Measurements from ENCODE around the gene SFXN3. TPM values are rescaled to one million over a fixed set of nuclear protein-coding genes. Genes with fewer than 3 reads are reported as not detected.

SFXN3 gene
- total and polyA plus RNA-seq, 2 of the 13 experiments (the other 11 are each of a cell fraction or from before 2014, with no cell fraction given) = 16.8 to 71.5 TPM

DNA sequence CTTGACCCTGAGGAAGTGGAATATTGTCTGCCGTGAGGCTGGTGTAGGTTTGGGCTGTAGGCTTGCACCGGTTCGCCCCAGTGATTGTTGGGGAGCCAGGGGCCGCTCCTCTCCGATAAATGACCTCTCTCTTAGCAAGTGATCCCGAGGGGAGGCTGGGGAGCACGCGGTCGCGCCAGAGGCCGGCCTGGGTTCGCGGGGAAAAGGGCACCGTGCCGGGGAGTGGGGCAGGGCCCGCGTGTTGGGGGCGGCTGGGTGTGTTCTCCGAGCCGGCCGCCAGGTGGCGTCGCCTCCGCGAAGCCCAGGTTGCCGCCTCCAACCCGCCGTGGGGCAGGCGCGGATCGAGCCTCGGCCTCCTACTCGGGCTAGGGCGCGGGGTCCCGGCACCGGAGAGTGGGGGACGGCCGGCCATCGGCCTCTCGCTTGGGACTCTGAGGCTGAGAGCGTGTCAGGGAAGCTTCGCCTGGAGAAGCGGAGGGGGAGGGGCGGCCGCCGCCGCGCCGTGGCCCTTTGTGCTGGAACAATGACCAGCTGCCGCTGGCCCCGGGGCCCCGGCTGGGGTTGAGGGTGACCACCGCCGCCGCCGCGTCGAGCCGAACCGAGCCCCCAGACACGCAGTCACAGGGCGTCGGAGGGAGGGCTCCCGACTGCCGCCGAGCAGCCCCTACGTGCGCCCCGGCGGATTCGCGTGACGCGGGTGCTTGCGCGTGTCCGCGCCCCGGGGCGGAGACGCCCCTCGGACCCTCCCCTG lies 31.9 kb upstream of the SFXN3 start (continued):
- TF ChIP-seq ZNF343 (CRISPR knock-in tag; IDR thresholded peaks at IDR 0.05) (peak; percentile 64; the same call in 1 of the 2 replicates), KDM1A (CRISPR knock-in tag; IDR thresholded peaks at IDR 0.05) (no peak), FOXO1 (CRISPR knock-in tag; IDR thresholded peaks at IDR 0.05) (peak; percentile 49; the same call in 1 of the 2 replicates), NFRKB (IDR thresholded peaks at IDR 0.05) (no peak), ZNF382 (CRISPR knock-in tag; IDR thresholded peaks at IDR 0.05; ENCODE audit: borderline replicate concordance) (no peak), ZSCAN20 (CRISPR knock-in tag; IDR thresholded peaks at IDR 0.05; ENCODE audit: borderline replicate concordance) (0 out of 2 replicates have a peak, but pooled peaks have one; percentile 42), ZBTB42 (CRISPR knock-in tag; IDR thresholded peaks at IDR 0.05) (0 out of 2 replicates have a peak, but pooled peaks have one; percentile 44), GPN1 (CRISPR knock-in tag; IDR thresholded peaks at IDR 0.05; ENCODE audit: borderline replicate concordance) (no peak), ZNF703 (CRISPR knock-in tag; IDR thresholded peaks at IDR 0.05; ENCODE audit: borderline replicate concordance) (0 out of 2 replicates have a peak, but pooled peaks have one; percentile 51), ZFYVE20 (CRISPR knock-in tag; IDR thresholded peaks at IDR 0.05; ENCODE audit: borderline replicate concordance, low read depth) (no peak), RFX1 (IDR thresholded peaks at IDR 0.05) (no peak), RXRB (CRISPR knock-in tag; IDR thresholded peaks at IDR 0.05; ENCODE audit: borderline replicate concordance) (no peak), SP4 (CRISPR knock-in tag; IDR thresholded peaks at IDR 0.05) (peak; percentile 68), FOXP1 (IDR thresholded peaks at IDR 0.05) (no peak), FOXP1 (CRISPR knock-in tag; IDR thresholded peaks at IDR 0.05) (no peak), PCBP2 (optimal IDR thresholded peaks at IDR 0.05; ENCODE audit: low read depth, low read length, poor library complexity, severe bottlenecking) (no peak), WIZ (CRISPR knock-in tag; IDR thresholded peaks at IDR 0.05) (peak; percentile 89; the same call in 1 of the 2 replicates), CREM (IDR thresholded peaks at IDR 0.05) (no peak), CREM (CRISPR knock-in tag; IDR thresholded peaks at IDR 0.05) (no peak), NFIC (IDR thresholded peaks at IDR 0.05; ENCODE audit: low read length) (no peak), ZBTB3 (CRISPR knock-in tag; IDR thresholded peaks at IDR 0.05; ENCODE audit: borderline replicate concordance, low read depth) (no peak), TCF12 (IDR thresholded peaks at IDR 0.05) (no peak), TCF12 (CRISPR knock-in tag; IDR thresholded peaks at IDR 0.05) (peak; percentile 58; the same call in 1 of the 2 replicates)
- TF ChIP-seq, protein P1, sequence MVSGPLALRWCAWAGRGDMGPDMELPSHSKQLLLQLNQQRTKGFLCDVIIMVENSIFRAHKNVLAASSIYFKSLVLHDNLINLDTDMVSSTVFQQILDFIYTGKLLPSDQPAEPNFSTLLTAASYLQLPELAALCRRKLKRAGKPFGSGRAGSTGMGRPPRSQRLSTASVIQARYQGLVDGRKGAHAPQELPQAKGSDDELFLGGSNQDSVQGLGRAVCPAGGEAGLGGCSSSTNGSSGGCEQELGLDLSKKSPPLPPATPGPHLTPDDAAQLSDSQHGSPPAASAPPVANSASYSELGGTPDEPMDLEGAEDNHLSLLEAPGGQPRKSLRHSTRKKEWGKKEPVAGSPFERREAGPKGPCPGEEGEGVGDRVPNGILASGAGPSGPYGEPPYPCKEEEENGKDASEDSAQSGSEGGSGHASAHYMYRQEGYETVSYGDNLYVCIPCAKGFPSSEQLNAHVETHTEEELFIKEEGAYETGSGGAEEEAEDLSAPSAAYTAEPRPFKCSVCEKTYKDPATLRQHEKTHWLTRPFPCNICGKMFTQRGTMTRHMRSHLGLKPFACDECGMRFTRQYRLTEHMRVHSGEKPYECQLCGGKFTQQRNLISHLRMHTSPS (CRISPR knock-in tag; IDR thresholded peaks at IDR 0.05; ENCODE audit: low read depth) = peak; percentile 58
- TF ChIP-seq, protein P2, sequence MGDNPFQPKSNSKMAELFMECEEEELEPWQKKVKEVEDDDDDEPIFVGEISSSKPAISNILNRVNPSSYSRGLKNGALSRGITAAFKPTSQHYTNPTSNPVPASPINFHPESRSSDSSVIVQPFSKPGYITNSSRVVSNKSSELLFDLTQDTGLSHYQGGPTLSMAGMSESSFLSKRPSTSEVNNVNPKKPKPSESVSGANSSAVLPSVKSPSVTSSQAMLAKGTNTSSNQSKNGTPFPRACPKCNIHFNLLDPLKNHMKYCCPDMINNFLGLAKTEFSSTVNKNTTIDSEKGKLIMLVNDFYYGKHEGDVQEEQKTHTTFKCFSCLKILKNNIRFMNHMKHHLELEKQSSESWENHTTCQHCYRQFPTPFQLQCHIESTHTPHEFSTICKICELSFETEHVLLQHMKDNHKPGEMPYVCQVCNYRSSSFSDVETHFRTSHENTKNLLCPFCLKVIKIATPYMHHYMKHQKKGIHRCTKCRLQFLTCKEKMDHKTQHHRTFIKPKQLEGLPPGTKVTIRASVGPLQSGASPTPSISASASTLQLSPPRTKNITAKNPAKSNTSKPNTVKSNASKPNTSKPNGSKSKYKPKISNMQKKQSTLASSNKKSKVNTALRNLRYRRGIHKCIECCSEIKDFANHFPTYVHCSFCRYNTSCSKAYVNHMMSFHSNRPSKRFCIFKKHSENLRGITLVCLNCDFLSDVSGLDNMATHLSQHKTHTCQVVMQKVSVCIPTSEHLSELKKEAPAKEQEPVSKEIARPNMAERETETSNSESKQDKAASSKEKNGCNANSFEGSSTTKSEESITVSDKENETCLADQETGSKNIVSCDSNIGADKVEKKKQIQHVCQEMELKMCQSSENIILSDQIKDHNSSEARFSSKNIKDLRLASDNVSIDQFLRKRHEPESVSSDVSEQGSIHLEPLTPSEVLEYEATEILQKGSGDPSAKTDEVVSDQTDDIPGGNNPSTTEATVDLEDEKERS (CRISPR knock-in tag; IDR thresholded peaks at IDR 0.05) = no peak
- TF ChIP-seq, protein P3, sequence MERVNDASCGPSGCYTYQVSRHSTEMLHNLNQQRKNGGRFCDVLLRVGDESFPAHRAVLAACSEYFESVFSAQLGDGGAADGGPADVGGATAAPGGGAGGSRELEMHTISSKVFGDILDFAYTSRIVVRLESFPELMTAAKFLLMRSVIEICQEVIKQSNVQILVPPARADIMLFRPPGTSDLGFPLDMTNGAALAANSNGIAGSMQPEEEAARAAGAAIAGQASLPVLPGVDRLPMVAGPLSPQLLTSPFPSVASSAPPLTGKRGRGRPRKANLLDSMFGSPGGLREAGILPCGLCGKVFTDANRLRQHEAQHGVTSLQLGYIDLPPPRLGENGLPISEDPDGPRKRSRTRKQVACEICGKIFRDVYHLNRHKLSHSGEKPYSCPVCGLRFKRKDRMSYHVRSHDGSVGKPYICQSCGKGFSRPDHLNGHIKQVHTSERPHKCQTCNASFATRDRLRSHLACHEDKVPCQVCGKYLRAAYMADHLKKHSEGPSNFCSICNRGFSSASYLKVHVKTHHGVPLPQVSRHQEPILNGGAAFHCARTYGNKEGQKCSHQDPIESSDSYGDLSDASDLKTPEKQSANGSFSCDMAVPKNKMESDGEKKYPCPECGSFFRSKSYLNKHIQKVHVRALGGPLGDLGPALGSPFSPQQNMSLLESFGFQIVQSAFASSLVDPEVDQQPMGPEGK (CRISPR knock-in tag; IDR thresholded peaks at IDR 0.05) = peak; percentile 67
